Cardiac ventricle fibroblast (primary cell): Measurements from ENCODE around the gene TAL1. TPM values are rescaled to one million over a fixed set of nuclear protein-coding genes. Genes with fewer than 3 reads are reported as not detected.

ENCODE experiments used
- total RNA-seq: library from RNA; depleted of rRNA; stranded (reverse); fragments of >200 nt; gene quantifications from 2 replicates; pipeline ENCODE4 v1.2.3, GENCODE V29; 2015

Gene TAL1
- total RNA-seq = 0.10 and 0.25 TPM in 2 replicates

GRCh38 chr1:47232187-47232874 lies at the start of gene TAL1:
TSS of gene TAL1 (minus strand) at chr1:47232225. CDS start at chr1:47225888, 6,337 bp downstream.

GRCh38 chr1:47189844-47190508 lies 42.0 kb downstream of the TAL1 start, which contains the start of gene PDZK1IP1:
TSS of gene PDZK1IP1 (minus strand) at chr1:47190036. CDS start at chr1:47189932, 104 bp downstream.

Other genes with a start within 250 kb of the TAL1 start
- 9.4 and 13.3 TPM in 2 replicates for gene CYP4X1, start 208.6 kb downstream of the TAL1 start, total RNA-seq
- gene CYP4Z1, start 165.0 kb downstream of the TAL1 start, total RNA-seq = 0.10 TPM in 1 of 2 replicates, not detected in the other
- 0.15 TPM in 1 of 2 replicates, not detected in the other for gene CYP4A22, start 94.8 kb downstream of the TAL1 start, total RNA-seq
- not detected in 2 replicates for gene PDZK1IP1, start 42.2 kb downstream of the TAL1 start, total RNA-seq
- 1.9 and 2.0 TPM in 2 replicates for gene STIL, start 81.9 kb upstream of the TAL1 start, total RNA-seq
- 74.1 and 88.1 TPM in 2 replicates for gene CMPK1, start 101.6 kb upstream of the TAL1 start, total RNA-seq
- not detected in 2 replicates for gene FOXE3, start 184.1 kb upstream of the TAL1 start, total RNA-seq
- gene FOXD2, start 205.8 kb upstream of the TAL1 start, total RNA-seq = 0.06 TPM in 1 of 2 replicates, not detected in the other